ENCODE measurements around the gene CYP8B1.

CYP8B1 gene

DNA sequence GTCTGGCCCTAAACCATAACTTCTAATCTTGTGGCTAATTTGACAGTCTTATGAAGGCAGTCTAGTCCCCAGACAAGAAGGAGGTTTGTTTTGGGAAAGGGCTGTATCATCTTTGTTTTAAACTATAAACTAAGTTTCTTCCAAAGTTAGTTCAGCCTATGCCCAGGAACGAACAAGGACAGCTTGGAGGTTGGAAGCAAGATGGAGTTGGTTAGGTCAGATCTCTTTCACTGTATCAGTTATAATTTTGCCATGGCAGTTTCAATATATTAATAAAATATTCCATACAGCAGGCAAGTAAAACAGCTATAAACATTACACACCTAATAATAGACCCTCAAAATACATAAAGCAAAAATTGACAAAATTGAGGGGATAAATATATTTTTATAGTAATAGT lies 17.1 kb upstream of the CYP8B1 start (continued):
- TF ChIP-seq ZNF311 (tag by site-specific recombination; IDR thresholded peaks at IDR 0.05; ENCODE audit: borderline replicate concordance), result no peak

DNA sequence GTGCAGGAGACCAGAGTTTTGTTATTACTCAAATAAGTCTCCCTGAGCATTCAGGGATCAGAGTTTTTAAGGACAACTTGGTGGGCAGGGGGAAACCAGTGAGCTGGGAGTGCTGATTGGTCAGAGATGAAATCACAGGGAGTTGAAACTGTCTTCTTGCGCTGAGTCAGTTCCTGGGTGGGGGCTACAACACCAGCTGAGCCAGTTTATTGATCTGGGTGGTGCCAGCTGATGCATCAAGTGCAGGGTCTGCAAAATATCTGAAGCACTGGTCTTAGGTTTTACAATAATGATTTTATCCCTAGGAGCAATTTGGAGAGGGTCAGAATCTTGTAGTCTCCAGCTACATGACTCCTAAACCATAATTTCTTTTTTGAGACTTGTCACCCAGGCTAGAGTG lies 16.5 kb upstream of the CYP8B1 start:
- Histone ChIP-seq H3K4me3 (ENCODE audit: low read depth, low read length) (no peak overlapping the region), H3K9me3 (ENCODE audit: control insufficient read depth, insufficient read depth, low read depth, low read length) (no peaks in the 10 kb centered on the region), H3K36me3 (ENCODE audit: control insufficient read depth in 2 of 2, insufficient read depth in 1 of 2, low read length in 2 of 2) (no peaks in the 10 kb centered on the region), H3K4me1 (ENCODE audit: control insufficient read depth, insufficient read depth, low read length) (no peaks in the 10 kb centered on the region), H3K27ac (ENCODE audit: extremely low read depth, low read depth, low read length) (no peak overlapping the region)
- no peak for TF ChIP-seq ZNF501 (tag by site-specific recombination; IDR thresholded peaks at IDR 0.05)
- no peak for TF ChIP-seq ZNF112 (tag by site-specific recombination; IDR thresholded peaks at IDR 0.05)
- no peak for TF ChIP-seq ZNF610 (tag by site-specific recombination; IDR thresholded peaks at IDR 0.05; ENCODE audit: borderline replicate concordance)
- TF ChIP-seq ZBTB7A (tag by site-specific recombination; IDR thresholded peaks at IDR 0.05; ENCODE audit: low read depth), result no peak
- TF ChIP-seq ZNF629 (tag by site-specific recombination; IDR thresholded peaks at IDR 0.05), result no peak
- TF ChIP-seq, protein P1, sequence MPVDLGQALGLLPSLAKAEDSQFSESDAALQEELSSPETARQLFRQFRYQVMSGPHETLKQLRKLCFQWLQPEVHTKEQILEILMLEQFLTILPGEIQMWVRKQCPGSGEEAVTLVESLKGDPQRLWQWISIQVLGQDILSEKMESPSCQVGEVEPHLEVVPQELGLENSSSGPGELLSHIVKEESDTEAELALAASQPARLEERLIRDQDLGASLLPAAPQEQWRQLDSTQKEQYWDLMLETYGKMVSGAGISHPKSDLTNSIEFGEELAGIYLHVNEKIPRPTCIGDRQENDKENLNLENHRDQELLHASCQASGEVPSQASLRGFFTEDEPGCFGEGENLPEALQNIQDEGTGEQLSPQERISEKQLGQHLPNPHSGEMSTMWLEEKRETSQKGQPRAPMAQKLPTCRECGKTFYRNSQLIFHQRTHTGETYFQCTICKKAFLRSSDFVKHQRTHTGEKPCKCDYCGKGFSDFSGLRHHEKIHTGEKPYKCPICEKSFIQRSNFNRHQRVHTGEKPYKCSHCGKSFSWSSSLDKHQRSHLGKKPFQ (tag by site-specific recombination; IDR thresholded peaks at IDR 0.05), result no peak
- TF ChIP-seq ZNF302 (tag by site-specific recombination; IDR thresholded peaks at IDR 0.05; ENCODE audit: low read depth), result no peak
- TF ChIP-seq ZNF16 (tag by site-specific recombination; IDR thresholded peaks at IDR 0.05; ENCODE audit: low read depth), result no peak
- no peak for TF ChIP-seq ZNF223 (tag by site-specific recombination; IDR thresholded peaks at IDR 0.05)
- no peak for TF ChIP-seq ZNF221 (tag by site-specific recombination; IDR thresholded peaks at IDR 0.05; ENCODE audit: borderline replicate concordance)
- TF ChIP-seq ZNF274 (IDR thresholded peaks at IDR 0.05; ENCODE audit: low read length), result no peak
- TF ChIP-seq ZNF274 (tag by site-specific recombination; IDR thresholded peaks at IDR 0.05; ENCODE audit: borderline replicate concordance), result no peak
- no peak for TF ChIP-seq KLF7 (tag by site-specific recombination; IDR thresholded peaks at IDR 0.05; ENCODE audit: borderline replicate concordance)
- TF ChIP-seq, protein P2, sequence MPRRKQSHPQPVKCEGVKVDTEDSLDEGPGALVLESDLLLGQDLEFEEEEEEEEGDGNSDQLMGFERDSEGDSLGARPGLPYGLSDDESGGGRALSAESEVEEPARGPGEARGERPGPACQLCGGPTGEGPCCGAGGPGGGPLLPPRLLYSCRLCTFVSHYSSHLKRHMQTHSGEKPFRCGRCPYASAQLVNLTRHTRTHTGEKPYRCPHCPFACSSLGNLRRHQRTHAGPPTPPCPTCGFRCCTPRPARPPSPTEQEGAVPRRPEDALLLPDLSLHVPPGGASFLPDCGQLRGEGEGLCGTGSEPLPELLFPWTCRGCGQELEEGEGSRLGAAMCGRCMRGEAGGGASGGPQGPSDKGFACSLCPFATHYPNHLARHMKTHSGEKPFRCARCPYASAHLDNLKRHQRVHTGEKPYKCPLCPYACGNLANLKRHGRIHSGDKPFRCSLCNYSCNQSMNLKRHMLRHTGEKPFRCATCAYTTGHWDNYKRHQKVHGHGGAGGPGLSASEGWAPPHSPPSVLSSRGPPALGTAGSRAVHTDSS (tag by site-specific recombination; IDR thresholded peaks at IDR 0.05), result no peak
- no peak for TF ChIP-seq ZNF416 (tag by site-specific recombination; IDR thresholded peaks at IDR 0.05)
- no peak for TF ChIP-seq ZNF830 (tag by site-specific recombination; IDR thresholded peaks at IDR 0.05; ENCODE audit: low read depth)
- CTCF ChIA-PET, result interaction anchor here (1.4 kb wide), 1 partner anchor 9 kb away, joined by 7 read pairs; no protein-coding TSS in a partner anchor
- POLR2A ChIA-PET, result no interaction called here

DNA sequence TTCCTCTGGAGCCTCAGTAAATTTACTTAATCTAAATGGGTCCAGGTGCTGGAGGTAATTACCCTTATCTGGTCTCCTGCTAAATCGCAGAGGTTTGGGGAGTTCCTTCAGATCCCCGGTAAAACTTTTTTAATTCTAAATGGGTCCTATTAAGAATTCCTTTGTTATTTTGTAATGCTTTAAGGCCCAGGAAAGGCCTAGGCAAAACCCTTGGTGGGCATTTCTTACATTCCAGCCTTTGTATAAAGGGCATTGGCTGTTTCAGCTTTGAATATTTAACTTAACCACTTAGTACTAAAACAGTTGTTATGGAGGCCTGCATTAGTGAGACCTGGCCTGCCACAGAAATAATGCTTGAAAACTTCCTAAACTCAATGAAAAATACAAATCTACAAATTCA lies 15.4 kb upstream of the CYP8B1 start:
- CTCF ChIA-PET, result interaction anchor here (1.4 to 2.1 kb wide), 2 partner anchors 8 to 10 kb away, joined by 7 to 8 read pairs; no protein-coding TSS in a partner anchor
- POLR2A ChIA-PET, result no interaction called here
- TF ChIP-seq ZNF184 (tag by site-specific recombination; IDR thresholded peaks at IDR 0.05), result no peak
- TF ChIP-seq SP7 (tag by site-specific recombination; IDR thresholded peaks at IDR 0.05), result no peak
- TF ChIP-seq ZNF664 (tag by site-specific recombination; IDR thresholded peaks at IDR 0.05), result no peak
- TF ChIP-seq BCL11B (tag by site-specific recombination; IDR thresholded peaks at IDR 0.05; ENCODE audit: low read depth), result no peak
- no peak for TF ChIP-seq ZSCAN30 (tag by site-specific recombination; IDR thresholded peaks at IDR 0.05)
- TF ChIP-seq ZNF660 (tag by site-specific recombination; IDR thresholded peaks at IDR 0.05), result no peak
- TF ChIP-seq ZNF433 (tag by site-specific recombination; IDR thresholded peaks at IDR 0.05; ENCODE audit: low read depth), result no peak
- TF ChIP-seq HOXD13 (CRISPR knock-in tag; IDR thresholded peaks at IDR 0.05; ENCODE audit: borderline replicate concordance), result no peak
- TF ChIP-seq, protein P3, sequence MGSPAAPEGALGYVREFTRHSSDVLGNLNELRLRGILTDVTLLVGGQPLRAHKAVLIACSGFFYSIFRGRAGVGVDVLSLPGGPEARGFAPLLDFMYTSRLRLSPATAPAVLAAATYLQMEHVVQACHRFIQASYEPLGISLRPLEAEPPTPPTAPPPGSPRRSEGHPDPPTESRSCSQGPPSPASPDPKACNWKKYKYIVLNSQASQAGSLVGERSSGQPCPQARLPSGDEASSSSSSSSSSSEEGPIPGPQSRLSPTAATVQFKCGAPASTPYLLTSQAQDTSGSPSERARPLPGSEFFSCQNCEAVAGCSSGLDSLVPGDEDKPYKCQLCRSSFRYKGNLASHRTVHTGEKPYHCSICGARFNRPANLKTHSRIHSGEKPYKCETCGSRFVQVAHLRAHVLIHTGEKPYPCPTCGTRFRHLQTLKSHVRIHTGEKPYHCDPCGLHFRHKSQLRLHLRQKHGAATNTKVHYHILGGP (tag by site-specific recombination; IDR thresholded peaks at IDR 0.05), result no peak
- no peak for TF ChIP-seq ZNF529 (tag by site-specific recombination; IDR thresholded peaks at IDR 0.05; ENCODE audit: insufficient replicate concordance)
- TF ChIP-seq ZNF558 (tag by site-specific recombination; IDR thresholded peaks at IDR 0.05), result no peak
- TF ChIP-seq, protein P4, sequence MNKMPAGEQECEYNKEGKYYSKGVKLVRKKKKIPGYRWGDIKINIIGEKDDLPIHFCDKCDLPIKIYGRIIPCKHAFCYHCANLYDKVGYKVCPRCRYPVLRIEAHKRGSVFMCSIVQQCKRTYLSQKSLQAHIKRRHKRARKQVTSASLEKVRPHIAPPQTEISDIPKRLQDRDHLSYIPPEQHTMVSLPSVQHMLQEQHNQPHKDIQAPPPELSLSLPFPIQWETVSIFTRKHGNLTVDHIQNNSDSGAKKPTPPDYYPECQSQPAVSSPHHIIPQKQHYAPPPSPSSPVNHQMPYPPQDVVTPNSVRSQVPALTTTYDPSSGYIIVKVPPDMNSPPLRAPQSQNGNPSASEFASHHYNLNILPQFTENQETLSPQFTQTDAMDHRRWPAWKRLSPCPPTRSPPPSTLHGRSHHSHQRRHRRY (tag by site-specific recombination; IDR thresholded peaks at IDR 0.05), result no peak

More for the DNA sequence above, 15.4 kb upstream of the CYP8B1 start:
- no peaks in the 10 kb centered on the region for H3K36me3 ChIP-seq (ENCODE audit: control insufficient read depth in 2 of 2, insufficient read depth in 1 of 2, low read length in 2 of 2)
- H3K27ac ChIP-seq (ENCODE audit: extremely low read depth, low read depth, low read length), result no peak overlapping the region
- no peak overlapping the region for H3K4me3 ChIP-seq (ENCODE audit: low read depth, low read length)
- no peaks in the 10 kb centered on the region for H3K4me1 ChIP-seq (ENCODE audit: control insufficient read depth, insufficient read depth, low read length)
- no peaks in the 10 kb centered on the region for H3K9me3 ChIP-seq (ENCODE audit: control insufficient read depth, insufficient read depth, low read depth, low read length)
